Uterus (tissue), 4 donors: ENCODE results near the gene ACSS1. TPM values are rescaled to one million over a fixed set of nuclear protein-coding genes. Genes with fewer than 3 reads are reported as not detected.
A peak's percentile ranks its signal among the peaks of the same experiment; 100 is the strongest.

Experiments used
- DNase-seq, 2 donors: peaks; one replicate each; pipeline ENCODE4 v3.0.0-alpha.2; 2019 to 2020
- H3K27ac ChIP-seq, 2 donors: fragments of 200-600 bp; sonication (generic); 1 replicate in 1 of 2; 2 replicates in 1 of 2; pipeline ENCODE4 v1.5.1; 2016 to 2018
- H3K27me3 ChIP-seq, 2 donors: fragments of 200-600 bp; sonication (generic); one replicate each; pipeline ENCODE4 v1.5.1; 2018 to 2019; ENCODE audit warnings: control low read depth in 1 of 2
- H3K36me3 ChIP-seq, 2 donors: fragments of 200-600 bp; sonication (generic); one replicate each; pipeline ENCODE4 v1.5.1; 2019; ENCODE audit warnings: control low read depth in 1 of 2
- H3K4me1 ChIP-seq, 2 donors: fragments of 200-600 bp; sonication (generic); one replicate each; pipeline ENCODE4 v1.5.1; 2018 to 2019; ENCODE audit warnings: control low read depth in 1 of 2
- H3K4me3 ChIP-seq, 2 donors: fragments of 200-600 bp; sonication (generic); 1 replicate in 1 of 2; 2 replicates in 1 of 2; pipeline ENCODE4 v1.5.1; 2018 to 2019; ENCODE audit warnings: mild to moderate bottlenecking in 1 of 2
- H3K9me3 ChIP-seq, 2 donors: fragments of 200-600 bp; sonication (generic); one replicate each; pipeline ENCODE4 v1.5.1; 2019; ENCODE audit warnings: control low read depth in 1 of 2
- POLR2A ChIP-seq, 2 donors: fragments of 450-650 bp; IDR thresholded peaks; one replicate each; pipeline ENCODE4 v1.6.1; 2016; ENCODE audit warnings: antibody characterized with exemption in 2 of 2, mild to moderate bottlenecking in 1 of 2, moderate library complexity in 1 of 2
- intact Hi-C: fragments of 100-400 bp; cut with DNase I; formaldehyde crosslinking; loops from one replicate; pipeline ENCODE4 v1.15.1; 2023; ENCODE audit warnings: low total_unique reads
- total RNA-seq, 4 donors: library from RNA; depleted of rRNA in 3 of 4; stranded (reverse); fragments of >200 nt in 3 of 4; gene quantifications; one replicate each; pipeline versions ENCODE4 v1.1.0 to v1.2.4, GENCODE V29; 2014 to 2023
- TF ChIP-seq, protein P1 (sequence below), 4 experiments: fragments of 200-600 bp in 2 of 4; fragments of 450-650 bp in 2 of 4; sonication (generic) in 2 of 4; IDR thresholded peaks; one replicate each; pipeline ENCODE4 v1.5.1; 2016 to 2019; ENCODE audit warnings: antibody characterized with exemption in 4 of 4, mild to moderate bottlenecking in 2 of 4, moderate library complexity in 1 of 4
- donor health status: DM: yes; HTN: yes; CAD: no.

Gene ACSS1
- total RNA-seq, 4 donors from 2014 or later = 11.8 to 35.1 (median 23.1) TPM

DNA sequence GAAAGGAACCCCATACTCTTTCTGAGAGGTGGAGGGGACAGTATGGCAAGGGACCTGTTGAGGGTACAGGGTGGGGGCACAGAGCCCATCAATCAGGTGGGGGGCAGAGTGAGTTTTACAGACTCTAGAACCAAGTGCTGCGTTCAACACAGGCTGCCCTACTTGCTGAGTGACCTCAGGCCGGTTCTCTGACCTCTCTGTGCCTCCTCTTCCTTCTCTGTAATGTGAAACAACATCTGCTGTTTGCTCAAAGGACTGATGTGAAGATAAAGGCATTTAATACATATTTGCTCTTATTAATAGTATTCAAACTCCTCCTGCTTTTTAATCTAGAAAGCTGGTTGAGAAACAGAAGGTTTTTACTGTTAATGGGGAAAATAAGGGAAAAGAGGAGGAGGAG lies 39.5 kb downstream of the ACSS1 start:
- no peak overlapping the region for H3K4me3 ChIP-seq
- H3K27ac ChIP-seq = no peak overlapping the region
- no peaks in the 10 kb centered on the region for H3K4me1 ChIP-seq
- no peaks in the 10 kb centered on the region for H3K27me3 ChIP-seq
- H3K9me3 ChIP-seq = no peaks in the 10 kb centered on the region
- TF ChIP-seq, protein P1, sequence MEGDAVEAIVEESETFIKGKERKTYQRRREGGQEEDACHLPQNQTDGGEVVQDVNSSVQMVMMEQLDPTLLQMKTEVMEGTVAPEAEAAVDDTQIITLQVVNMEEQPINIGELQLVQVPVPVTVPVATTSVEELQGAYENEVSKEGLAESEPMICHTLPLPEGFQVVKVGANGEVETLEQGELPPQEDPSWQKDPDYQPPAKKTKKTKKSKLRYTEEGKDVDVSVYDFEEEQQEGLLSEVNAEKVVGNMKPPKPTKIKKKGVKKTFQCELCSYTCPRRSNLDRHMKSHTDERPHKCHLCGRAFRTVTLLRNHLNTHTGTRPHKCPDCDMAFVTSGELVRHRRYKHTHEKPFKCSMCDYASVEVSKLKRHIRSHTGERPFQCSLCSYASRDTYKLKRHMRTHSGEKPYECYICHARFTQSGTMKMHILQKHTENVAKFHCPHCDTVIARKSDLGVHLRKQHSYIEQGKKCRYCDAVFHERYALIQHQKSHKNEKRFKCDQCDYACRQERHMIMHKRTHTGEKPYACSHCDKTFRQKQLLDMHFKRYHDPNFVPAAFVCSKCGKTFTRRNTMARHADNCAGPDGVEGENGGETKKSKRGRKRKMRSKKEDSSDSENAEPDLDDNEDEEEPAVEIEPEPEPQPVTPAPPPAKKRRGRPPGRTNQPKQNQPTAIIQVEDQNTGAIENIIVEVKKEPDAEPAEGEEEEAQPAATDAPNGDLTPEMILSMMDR (IDR thresholded peaks at IDR 0.05) = no peak
- TF ChIP-seq POLR2A (IDR thresholded peaks at IDR 0.05) = no peak
- no peak for DNase-seq
- intact Hi-C loops = no loop called here
- H3K36me3 ChIP-seq = no peaks in the 10 kb centered on the region

DNA sequence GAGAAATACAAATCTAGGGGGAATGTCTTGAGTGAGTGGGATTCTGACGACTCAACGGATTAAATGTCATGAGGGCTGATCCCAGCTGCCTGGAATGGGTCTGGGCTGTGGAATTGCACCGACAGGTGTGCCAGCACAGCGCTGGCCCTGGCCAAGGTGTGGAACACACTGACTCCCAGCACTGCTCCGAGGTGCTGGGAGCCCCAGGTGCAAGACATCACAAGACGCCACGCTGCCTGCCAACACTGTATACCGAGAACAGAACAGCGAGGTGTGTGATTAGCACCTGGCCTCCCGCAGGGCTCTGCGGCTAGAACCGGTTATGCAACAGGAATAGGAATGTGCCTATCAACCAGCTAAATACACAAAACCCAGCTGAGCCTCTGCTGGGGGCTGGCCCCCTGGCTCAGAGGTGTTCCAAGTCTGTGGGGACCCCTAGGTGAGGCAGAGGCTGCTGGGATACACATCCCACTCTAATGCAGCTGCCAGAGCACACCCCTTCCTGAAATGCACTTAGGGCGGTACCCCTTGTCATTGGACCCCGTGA lies 40.6 kb downstream of the ACSS1 start:
- H3K27me3 ChIP-seq = no peaks in the 10 kb centered on the region
- H3K4me1 ChIP-seq = no peaks in the 10 kb centered on the region
- no peak overlapping the region for H3K4me3 ChIP-seq
- no peaks in the 10 kb centered on the region for H3K36me3 ChIP-seq
- DNase-seq = no peak
- no peak overlapping the region for H3K27ac ChIP-seq
- intact Hi-C loops = no loop called here
- H3K9me3 ChIP-seq = no peaks in the 10 kb centered on the region
- TF ChIP-seq POLR2A (IDR thresholded peaks at IDR 0.05) = no peak
- TF ChIP-seq, protein P1 (IDR thresholded peaks at IDR 0.05) = no peak

DNA sequence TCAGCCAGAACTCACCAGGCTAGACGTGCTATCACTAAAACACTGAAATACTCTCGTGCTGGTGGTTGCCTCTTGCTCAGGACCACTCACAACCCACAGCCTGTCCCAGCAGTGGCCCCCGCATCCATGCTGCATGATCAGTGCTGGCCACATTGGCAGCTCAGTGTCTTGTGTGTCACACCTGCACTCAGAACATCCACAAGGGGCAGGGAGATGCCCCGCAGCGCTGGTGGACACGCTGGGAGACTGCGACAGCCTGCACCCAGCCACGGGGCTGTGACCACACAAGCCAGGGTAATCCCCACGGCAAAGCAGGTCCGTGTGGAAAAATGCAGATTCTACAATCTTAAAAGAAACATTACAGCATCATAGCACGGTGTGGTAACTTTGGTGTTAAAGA lies 41.5 kb downstream of the ACSS1 start:
- Histone ChIP-seq H3K27me3 (no peaks in the 10 kb centered on the region), H3K36me3 (no peaks in the 10 kb centered on the region), H3K4me3 (no peak overlapping the region), H3K27ac (no peak overlapping the region), H3K9me3 (no peaks in the 10 kb centered on the region), H3K4me1 (no peaks in the 10 kb centered on the region)
- intact Hi-C loops = no loop called here
- TF ChIP-seq POLR2A (IDR thresholded peaks at IDR 0.05) = no peak
- TF ChIP-seq, protein P1 (IDR thresholded peaks at IDR 0.05) = no peak
- no peak for DNase-seq

DNA sequence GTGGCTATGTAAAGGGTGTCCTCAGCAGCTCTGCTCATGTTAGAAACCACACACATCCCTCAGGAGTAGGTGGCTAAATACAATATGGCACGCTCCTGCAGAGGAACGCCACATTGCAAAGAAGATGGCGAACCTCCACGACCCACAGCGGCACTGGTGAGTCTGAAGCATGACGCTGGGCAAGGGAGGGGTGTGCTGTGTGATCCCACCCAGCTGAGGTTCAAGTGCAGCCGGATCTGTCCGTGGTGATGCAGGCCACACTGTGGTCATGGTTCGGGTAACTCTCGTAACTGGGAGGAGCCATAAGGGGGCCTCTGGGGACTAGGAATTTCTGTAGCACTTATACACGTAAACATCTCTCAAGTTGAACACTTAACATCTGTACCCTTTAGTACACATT lies 42.0 kb downstream of the ACSS1 start:
- no peaks in the 10 kb centered on the region for H3K27me3 ChIP-seq
- H3K36me3 ChIP-seq = no peaks in the 10 kb centered on the region
- TF ChIP-seq POLR2A (IDR thresholded peaks at IDR 0.05) = no peak
- TF ChIP-seq, protein P1 (IDR thresholded peaks at IDR 0.05) = no peak
- H3K9me3 ChIP-seq = no peaks in the 10 kb centered on the region
- DNase-seq = no peak
- H3K27ac ChIP-seq = no peak overlapping the region
- intact Hi-C loops = no loop called here
- no peak overlapping the region for H3K4me3 ChIP-seq
- H3K4me1 ChIP-seq = no peaks in the 10 kb centered on the region

DNA sequence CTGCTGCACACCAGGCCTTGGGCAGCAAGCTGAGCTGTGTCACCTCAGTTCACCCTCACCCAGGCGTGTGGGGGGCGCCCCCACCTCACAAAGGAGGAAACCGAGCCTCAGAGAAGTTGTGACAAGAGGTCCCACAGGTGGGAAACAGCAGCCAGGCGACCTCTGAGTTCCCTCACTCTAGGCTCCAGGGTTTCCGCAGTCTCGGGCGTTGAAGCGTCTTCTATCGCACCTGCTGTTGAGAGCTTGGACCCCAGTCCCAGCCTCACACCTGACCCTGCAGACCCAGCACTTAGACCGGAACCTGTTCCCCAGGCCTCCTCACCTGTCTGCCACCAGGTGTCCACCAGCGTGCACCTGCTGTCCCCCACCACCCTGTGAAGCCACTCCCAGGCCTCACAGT lies 43.1 kb downstream of the ACSS1 start:
- H3K4me3 ChIP-seq = no peak overlapping the region
- no peaks in the 10 kb centered on the region for H3K36me3 ChIP-seq
- no peaks in the 10 kb centered on the region for H3K9me3 ChIP-seq
- no peak for TF ChIP-seq POLR2A (IDR thresholded peaks at IDR 0.05)
- TF ChIP-seq, protein P1 (IDR thresholded peaks at IDR 0.05) = no peak
- H3K4me1 ChIP-seq = no peaks in the 10 kb centered on the region
- intact Hi-C loops = no loop called here
- no peaks in the 10 kb centered on the region for H3K27me3 ChIP-seq
- no peak overlapping the region for H3K27ac ChIP-seq
- peak in 1 of 2 donors; percentile 7 for DNase-seq
